Panc1 (cell line): ENCODE results near the gene TAF7. TPM values are rescaled to one million over a fixed set of nuclear protein-coding genes. Genes with fewer than 3 reads are reported as not detected.

Experiments
- ATAC-seq: fragments of 200-7000 bp; cut with Tn5 transposase; 2 replicates; pipeline ENCODE4 v1.9.1; 2020; ENCODE audit warnings: mild to moderate bottlenecking, moderate library complexity
- BruUV-seq: library from RNA; stranded (reverse); fragments of 400-500 nt; replicated peaks from 2 replicates; lab custom pipeline; 2021; lab: Mats Ljungman, UMichigan
- CTCF ChIA-PET: fragments of 300-600 bp; sonication (Branson Sonifier 250); formaldehyde crosslinking; loops from one replicate; lab custom pipeline; 2022; ENCODE audit warnings: antibody characterized with exemption; lab: Charles Lee
- POLR2A ChIA-PET: fragments of 300-600 bp; sonication (Branson Sonifier 250); formaldehyde crosslinking; loops from one replicate; lab custom pipeline; 2022; ENCODE audit warnings: antibody characterized with exemption; lab: Charles Lee
- DNase-seq: peaks from one replicate; pipeline ENCODE4 v3.0.0-alpha.2; 2010; ENCODE audit warnings: low read depth, low spot score
- H3K27ac ChIP-seq: 2 replicates; pipeline ENCODE4 v1.5.1; 2011; ENCODE audit warnings: mild to moderate bottlenecking, low read length, inconsistent platforms
- H3K27me3 ChIP-seq: fragments of 200-500 bp; sonication (Bioruptor generic); 2 replicates; pipeline ENCODE4 v1.6.0; 2014; ENCODE audit warnings: low read length, inconsistent platforms; ENCODE audit not compliant: control insufficient read depth, insufficient read depth
- H3K36me3 ChIP-seq: fragments of 200-500 bp; sonication (Bioruptor generic); 2 replicates; pipeline ENCODE4 v1.5.1; 2014; ENCODE audit warnings: inconsistent platforms, mild to moderate bottlenecking, low read length, moderate library complexity; ENCODE audit not compliant: control insufficient read depth, insufficient read depth
- H3K4me1 ChIP-seq: 2 replicates; pipeline ENCODE4 v1.5.1; 2011; ENCODE audit warnings: inconsistent platforms, mild to moderate bottlenecking, low read length, moderate library complexity; ENCODE audit not compliant: control insufficient read depth, insufficient read depth
- H3K4me3 ChIP-seq, 2 experiments: 2 replicates each; pipeline ENCODE4 v1.5.1; 2011 to 2012; ENCODE audit warnings: low read depth in 2 of 2, low read length in 2 of 2, mild to moderate bottlenecking in 2 of 2, inconsistent platforms in 1 of 2, moderate library complexity in 1 of 2
- H3K9me3 ChIP-seq: fragments of 200-500 bp; sonication (Bioruptor generic); 2 replicates; pipeline ENCODE4 v1.5.1; 2014; ENCODE audit warnings: low read depth, mild to moderate bottlenecking, inconsistent platforms, low read length, moderate library complexity; ENCODE audit not compliant: control insufficient read depth, insufficient read depth
- CTCF ChIP-seq: fragments of 450-650 bp; IDR thresholded peaks from 2 replicates; pipeline ENCODE4 v1.5.1; 2017; ENCODE audit warnings: mild to moderate bottlenecking
- POLR2AphosphoS5 ChIP-seq: IDR thresholded peaks from 2 replicates; pipeline ENCODE4 v1.6.1; 2012; ENCODE audit warnings: mild to moderate bottlenecking, low read depth, low read length, moderate library complexity
- SIN3A ChIP-seq: IDR thresholded peaks from 2 replicates; pipeline ENCODE4 v1.6.1; 2012; ENCODE audit warnings: low read depth, mild to moderate bottlenecking, low read length, moderate library complexity, borderline replicate concordance; ENCODE audit not compliant: insufficient read depth
- TCF7L2 ChIP-seq: IDR thresholded peaks from 2 replicates; pipeline ENCODE4 v1.6.1; 2011; ENCODE audit warnings: mild to moderate bottlenecking, low read depth, low read length, inconsistent platforms
- in situ Hi-C: cut with HindIII; loops from 2 replicates; pipeline ENCODE4 v1.10.0; 2016; ENCODE audit warnings: low sequenced_read_pairs, low pct_unique_long_range_greater_than_20kb
- intact Hi-C: fragments of 100-400 bp; cut with micrococcal nuclease; formaldehyde crosslinking; loops from one replicate; pipeline ENCODE4 v1.10.0; 2022; ENCODE audit not compliant: unreplicated experiment
- total RNA-seq: library from RNA; stranded (reverse); gene quantifications from one replicate; pipeline ENCODE4 v1.2.1, GENCODE V29; 2021; ENCODE audit not compliant: unreplicated experiment
- TF ChIP-seq, protein P1 (sequence below), 2 experiments: IDR thresholded peaks; 2 replicates each; pipeline ENCODE4 v1.6.1; 2011 to 2012; ENCODE audit warnings: low read depth in 2 of 2, control low read depth in 1 of 2, low read length in 1 of 2, mild to moderate bottlenecking in 1 of 2, moderate library complexity in 1 of 2; ENCODE audit not compliant: insufficient read depth in 1 of 2

TAF7 gene
- total RNA-seq, 1 experiment from 2014 or later: 71.0 TPM

DNA sequence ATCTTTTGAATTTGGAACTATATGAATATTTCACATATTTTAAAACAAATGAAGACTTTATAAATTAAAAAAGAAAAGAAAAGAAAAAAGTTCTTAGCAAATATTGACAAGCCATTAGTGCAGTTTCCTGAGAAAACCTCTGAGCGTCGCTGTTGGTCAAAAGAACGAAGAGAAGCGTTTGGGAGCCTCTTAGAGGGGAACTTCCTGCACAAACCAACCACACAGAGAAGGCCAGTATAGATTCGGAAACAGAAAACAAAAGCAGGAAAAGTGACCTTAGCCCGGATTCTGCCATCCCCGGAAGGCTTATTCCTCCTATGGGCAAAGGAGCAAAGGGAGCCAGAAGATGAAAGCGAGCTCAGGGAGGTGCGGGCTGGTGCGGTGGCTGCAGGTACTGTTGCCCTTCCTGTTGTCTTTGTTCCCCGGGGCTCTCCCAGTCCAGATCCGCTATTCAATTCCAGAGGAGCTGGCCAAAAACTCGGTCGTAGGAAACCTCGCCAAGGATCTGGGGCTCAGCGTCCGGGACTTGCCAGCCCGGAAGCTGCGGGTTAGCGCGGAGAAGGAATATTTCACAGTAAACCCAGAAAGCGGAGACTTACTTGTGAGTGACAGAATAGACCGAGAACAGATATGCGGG lies 39.3 kb upstream of the TAF7 start, which contains the start of gene PCDHGB2:
Gene PCDHGB2, plus strand, starts transcription at position 205 of the 637 bp plus-strand sequence. Its CDS starts 142 bp downstream, at position 347.
- ChIA-PET CTCF (interaction anchor here (0.6 to 1.0 kb wide), 4 partner anchors 53 to 266 kb away, joined by 3 to 6 read pairs (median 3); partner anchors contain the start of genes PCDHB14, PCDHB2, PCDHGA10 and PCDHGB7), POLR2A (no interaction called here)
- Histone ChIP-seq H3K36me3 (no peaks in the 10 kb centered on the region), H3K27ac (no peak within 1 kb of the TSS), H3K4me1 (no peaks in the 10 kb centered on the region), H3K27me3 (no peaks in the 10 kb centered on the region), H3K4me3 (peak within 1 kb of the TSS; percentile 41 to 82), H3K9me3 (peaks cover 13% of the 10 kb centered on the region; the same call in 1 of the 2 replicates)
- TF ChIP-seq CTCF (peak; percentile 75), SIN3A (no peak)
- in situ Hi-C loops (no loop called here), intact Hi-C loops (loop anchor here (2.0 to 10.0 kb wide), 3 partner anchors 55 to 203 kb away; partner anchors contain the start of genes PCDHGA10 and PCDHGB7)
- DNase-seq: peak; percentile 39
- BruUV-seq: TSS peak; percentile 59
- peak; percentile 85 for ATAC-seq

GRCh38 chr5:141356950-141357349 lies 36.4 kb upstream of the TAF7 start:
- H3K27ac ChIP-seq: no peak overlapping the region
- intact Hi-C loops (loop anchor here (10.0 kb wide), 1 partner anchor 168 kb away; no protein-coding TSS in a partner anchor), in situ Hi-C loops (no loop called here)
- TF ChIP-seq CTCF (no peak), TCF7L2 (no peak), POLR2AphosphoS5 (no peak)
- TF ChIP-seq, protein P1, sequence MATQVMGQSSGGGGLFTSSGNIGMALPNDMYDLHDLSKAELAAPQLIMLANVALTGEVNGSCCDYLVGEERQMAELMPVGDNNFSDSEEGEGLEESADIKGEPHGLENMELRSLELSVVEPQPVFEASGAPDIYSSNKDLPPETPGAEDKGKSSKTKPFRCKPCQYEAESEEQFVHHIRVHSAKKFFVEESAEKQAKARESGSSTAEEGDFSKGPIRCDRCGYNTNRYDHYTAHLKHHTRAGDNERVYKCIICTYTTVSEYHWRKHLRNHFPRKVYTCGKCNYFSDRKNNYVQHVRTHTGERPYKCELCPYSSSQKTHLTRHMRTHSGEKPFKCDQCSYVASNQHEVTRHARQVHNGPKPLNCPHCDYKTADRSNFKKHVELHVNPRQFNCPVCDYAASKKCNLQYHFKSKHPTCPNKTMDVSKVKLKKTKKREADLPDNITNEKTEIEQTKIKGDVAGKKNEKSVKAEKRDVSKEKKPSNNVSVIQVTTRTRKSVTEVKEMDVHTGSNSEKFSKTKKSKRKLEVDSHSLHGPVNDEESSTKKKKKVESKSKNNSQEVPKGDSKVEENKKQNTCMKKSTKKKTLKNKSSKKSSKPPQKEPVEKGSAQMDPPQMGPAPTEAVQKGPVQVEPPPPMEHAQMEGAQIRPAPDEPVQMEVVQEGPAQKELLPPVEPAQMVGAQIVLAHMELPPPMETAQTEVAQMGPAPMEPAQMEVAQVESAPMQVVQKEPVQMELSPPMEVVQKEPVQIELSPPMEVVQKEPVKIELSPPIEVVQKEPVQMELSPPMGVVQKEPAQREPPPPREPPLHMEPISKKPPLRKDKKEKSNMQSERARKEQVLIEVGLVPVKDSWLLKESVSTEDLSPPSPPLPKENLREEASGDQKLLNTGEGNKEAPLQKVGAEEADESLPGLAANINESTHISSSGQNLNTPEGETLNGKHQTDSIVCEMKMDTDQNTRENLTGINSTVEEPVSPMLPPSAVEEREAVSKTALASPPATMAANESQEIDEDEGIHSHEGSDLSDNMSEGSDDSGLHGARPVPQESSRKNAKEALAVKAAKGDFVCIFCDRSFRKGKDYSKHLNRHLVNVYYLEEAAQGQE (IDR thresholded peaks at IDR 0.05; ENCODE audit: insufficient read depth in 1 of 2, low read depth in 2 of 2, low read length in 1 of 2): peak; percentile 39 to 66; a peak in 2 of 4 replicates
- DNase-seq: no peak
- ChIA-PET POLR2A (no interaction called here), CTCF (no interaction called here)
- no peaks in the 10 kb centered on the region for H3K36me3 ChIP-seq
- no peaks in the 10 kb centered on the region for H3K9me3 ChIP-seq
- no peak for ATAC-seq
- H3K4me3 ChIP-seq: no peak overlapping the region
- BruUV-seq: no TSS peak
- H3K4me1 ChIP-seq: no peaks in the 10 kb centered on the region
- no peaks in the 10 kb centered on the region for H3K27me3 ChIP-seq
